GM13976 (cell line): ENCODE results near the gene ROBO1.

Source experiments
- DNase-seq: peaks from one replicate; pipeline ENCODE4 v3.0.0; 2012; ENCODE audit warnings: low spot score
- in situ Hi-C: fragments of 300-500 bp; cut with MboI; formaldehyde crosslinking; loops from one replicate; pipeline ENCODE4 v1.12.0; 2022; ENCODE audit warnings: low sequenced_read_pairs, mixed read lengths, inconsistent platforms; ENCODE audit not compliant: unreplicated experiment
- TF ChIP-seq, protein P1 (sequence below): IDR thresholded peaks from 2 replicates; pipeline ENCODE4 v1.5.1; 2012; ENCODE audit warnings: borderline replicate concordance, mild to moderate bottlenecking; ENCODE audit not compliant: insufficient read depth; ENCODE audit errors: extremely low read depth, missing control alignments, control extremely low read depth

The ROBO1 gene

DNA sequence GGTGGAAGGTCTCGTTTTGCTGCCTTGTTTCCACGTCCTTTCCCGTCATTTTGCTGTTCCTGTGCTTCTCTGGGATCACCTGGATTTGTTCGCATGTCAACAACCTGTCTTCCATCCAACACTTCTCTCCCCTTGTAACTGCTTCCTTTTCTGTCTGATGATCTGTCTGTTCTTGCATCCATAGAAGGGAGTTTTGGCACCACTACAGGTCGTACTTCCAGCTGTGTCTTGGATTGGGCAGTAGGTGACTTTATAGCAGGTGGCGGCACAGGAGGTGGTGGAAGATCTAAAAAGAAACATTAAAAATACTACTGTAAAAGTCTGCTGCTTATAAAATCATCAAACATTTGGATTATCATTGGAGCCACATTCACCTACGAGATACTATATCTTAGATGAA is 1161.0 kb downstream of the ROBO1 start:
- TF ChIP-seq, protein P1, sequence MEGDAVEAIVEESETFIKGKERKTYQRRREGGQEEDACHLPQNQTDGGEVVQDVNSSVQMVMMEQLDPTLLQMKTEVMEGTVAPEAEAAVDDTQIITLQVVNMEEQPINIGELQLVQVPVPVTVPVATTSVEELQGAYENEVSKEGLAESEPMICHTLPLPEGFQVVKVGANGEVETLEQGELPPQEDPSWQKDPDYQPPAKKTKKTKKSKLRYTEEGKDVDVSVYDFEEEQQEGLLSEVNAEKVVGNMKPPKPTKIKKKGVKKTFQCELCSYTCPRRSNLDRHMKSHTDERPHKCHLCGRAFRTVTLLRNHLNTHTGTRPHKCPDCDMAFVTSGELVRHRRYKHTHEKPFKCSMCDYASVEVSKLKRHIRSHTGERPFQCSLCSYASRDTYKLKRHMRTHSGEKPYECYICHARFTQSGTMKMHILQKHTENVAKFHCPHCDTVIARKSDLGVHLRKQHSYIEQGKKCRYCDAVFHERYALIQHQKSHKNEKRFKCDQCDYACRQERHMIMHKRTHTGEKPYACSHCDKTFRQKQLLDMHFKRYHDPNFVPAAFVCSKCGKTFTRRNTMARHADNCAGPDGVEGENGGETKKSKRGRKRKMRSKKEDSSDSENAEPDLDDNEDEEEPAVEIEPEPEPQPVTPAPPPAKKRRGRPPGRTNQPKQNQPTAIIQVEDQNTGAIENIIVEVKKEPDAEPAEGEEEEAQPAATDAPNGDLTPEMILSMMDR: no peak
- DNase-seq: no peak
- in situ Hi-C loops: no loop called here

DNA sequence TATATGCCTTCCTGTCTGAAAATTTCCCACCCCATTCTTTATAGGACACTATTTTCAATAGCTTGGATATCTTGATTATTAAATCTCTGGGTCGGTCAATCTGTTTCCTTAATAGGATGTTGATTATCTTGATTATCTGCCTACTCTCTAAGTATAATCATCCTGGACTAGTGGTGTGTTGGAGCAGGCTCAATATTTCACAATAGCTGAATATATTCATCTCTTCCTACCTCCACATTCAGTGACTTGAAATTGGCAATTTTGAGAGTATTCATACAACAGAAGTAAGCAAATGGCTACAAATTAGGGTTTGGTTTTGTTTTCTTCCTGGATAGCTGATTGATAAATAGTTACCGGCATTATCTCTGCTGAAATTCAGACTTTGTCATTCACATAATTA is 1162.6 kb downstream of the ROBO1 start:
- in situ Hi-C loops: no loop called here
- TF ChIP-seq, protein P1: no peak
- no peak for DNase-seq

DNA sequence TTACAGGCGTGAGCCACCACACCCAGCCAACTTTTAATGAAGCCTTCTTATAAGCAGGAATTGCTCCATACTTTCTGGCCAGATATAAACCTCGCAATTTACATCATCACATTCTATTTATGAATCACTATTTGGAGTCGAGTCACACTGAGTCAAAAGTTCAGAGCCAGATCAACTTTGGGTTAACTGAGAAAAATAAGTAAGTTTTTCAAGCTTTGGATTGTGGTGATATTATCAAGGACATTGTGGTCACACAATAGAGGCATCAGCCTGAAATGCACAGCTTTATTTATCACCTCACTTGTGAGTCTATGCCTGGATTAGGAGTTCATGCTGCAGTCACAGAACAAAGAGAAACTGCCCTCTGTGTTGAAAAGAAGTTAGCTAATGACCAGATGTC is 1163.5 kb downstream of the ROBO1 start:
- no peak for DNase-seq
- TF ChIP-seq, protein P1: no peak
- in situ Hi-C loops: no loop called here

DNA sequence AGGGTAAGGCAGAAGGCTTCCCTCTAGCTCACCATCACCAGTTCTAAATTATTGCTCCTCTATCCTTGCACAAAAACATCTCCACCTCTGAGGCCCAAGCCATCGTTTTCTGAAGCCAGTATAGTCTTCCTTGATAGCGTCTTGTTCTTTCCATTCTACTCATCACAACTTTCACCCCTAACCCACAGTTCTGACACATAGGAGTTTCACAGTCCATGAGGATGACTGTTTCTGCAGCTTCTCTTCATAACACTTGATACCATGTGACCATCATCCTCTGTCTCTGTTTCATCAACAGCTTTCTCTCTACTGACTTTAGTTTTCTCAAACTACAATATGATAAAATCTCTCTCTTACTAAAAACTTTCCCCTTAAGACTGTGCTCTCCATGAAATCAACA is 1166.5 kb downstream of the ROBO1 start:
- DNase-seq: no peak
- TF ChIP-seq, protein P1: no peak
- in situ Hi-C loops: no loop called here

DNA sequence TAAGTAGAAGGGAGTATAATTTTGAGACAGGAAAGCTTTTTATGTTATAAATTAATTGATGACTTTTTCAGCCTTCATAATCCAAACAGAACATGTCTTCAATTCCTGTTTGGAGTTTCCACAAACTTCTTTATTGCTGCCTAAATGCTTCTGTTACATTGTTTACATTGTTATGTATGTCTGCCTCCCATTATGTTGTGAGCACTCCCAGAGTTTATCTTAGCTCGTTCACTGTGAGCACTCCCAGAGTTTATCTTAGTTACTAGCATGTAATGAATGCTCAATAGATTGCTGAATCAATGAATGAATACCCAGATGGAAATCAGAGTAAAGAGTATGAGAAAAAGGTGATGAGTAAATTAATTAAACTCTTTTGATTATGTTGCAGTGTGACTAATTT is 1178.0 kb downstream of the ROBO1 start:
- DNase-seq: no peak
- in situ Hi-C loops: no loop called here

DNA sequence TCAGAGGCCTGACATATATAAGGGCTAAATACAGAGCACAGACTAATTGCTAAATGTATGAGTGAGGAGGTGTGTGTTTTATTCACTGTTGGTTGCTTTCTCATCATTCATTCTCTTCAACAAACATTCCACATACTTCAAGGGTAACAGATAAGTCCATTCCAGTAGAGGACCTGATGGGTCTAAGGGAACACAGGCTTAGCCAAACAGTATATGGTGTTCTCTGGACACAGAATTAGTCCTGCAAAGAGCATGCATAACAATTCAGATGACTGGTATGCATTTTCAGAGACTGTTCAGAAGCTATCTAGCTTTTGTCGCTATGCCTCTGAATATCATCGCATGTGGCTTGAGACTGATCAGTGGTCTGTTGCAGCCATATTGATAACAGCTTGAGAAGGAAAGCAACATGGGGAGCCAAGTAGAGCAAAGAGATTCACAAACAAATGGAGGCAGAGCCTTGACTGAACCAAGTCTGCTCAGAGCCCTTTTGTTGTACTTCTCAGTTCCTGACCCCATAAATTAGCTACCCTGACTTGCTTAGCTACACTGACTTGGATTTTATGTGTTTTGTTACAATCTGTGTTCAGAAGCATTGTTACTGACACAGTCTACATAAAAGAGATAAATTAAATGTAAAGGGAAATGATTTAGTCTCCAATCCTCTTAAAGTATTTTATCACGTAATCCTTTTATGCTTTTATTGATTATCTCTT is 1178.7 kb downstream of the ROBO1 start:
- TF ChIP-seq, protein P1: no peak
- in situ Hi-C loops: no loop called here
- no peak for DNase-seq

More for the DNA sequence above, 1178.0 kb downstream of the ROBO1 start:
- TF ChIP-seq, protein P1: no peak

DNA sequence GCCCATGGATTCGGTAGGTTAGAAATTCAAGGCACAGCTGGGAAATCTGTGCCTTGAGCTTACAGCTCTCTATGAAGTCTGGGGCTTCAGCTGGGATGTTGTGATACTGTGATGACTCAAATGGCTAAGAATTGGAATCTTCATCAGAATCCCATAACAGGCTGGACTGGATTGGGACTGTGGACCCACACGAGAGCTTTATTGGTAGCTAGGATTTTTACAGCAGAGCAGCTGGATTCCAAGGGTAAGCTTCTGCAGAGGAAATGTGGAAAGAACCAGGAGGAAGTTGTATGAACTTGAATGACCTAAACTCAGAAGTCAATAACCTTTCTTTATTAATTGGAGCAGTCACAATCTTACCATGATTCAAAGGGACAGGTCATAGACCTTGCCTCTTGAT is 1187.1 kb downstream of the ROBO1 start:
- TF ChIP-seq, protein P1: no peak
- in situ Hi-C loops: no loop called here

More for the DNA sequence above, 1187.1 kb downstream of the ROBO1 start:
- DNase-seq: no peak
